ENCODE data around the gene SUMF2.
"Not testable (repeated sequence)": the region's sequence is repeated elsewhere in the genome, so short reads cannot be mapped to it uniquely, and the experiment has no call there.

Gene SUMF2

GRCh38 chr7:56033671-56034432 lies 30.2 kb upstream of the SUMF2 start:
- peak overlapping the region; percentile 7 for H3K27ac ChIP-seq (ENCODE audit: low read depth, low read length)
- H3K9ac ChIP-seq (ENCODE audit: low read length in 5 of 5): peak overlapping the region; percentile 57 to 73 (median 71)
- peaks cover 0 to 24% (median 19%) of the 10 kb centered on the region in 5 donors for H3K4me1 ChIP-seq (ENCODE audit: control insufficient read depth in 5 of 5, insufficient read depth in 5 of 5, low read length in 5 of 5)
- H3K36me3 ChIP-seq (ENCODE audit: control insufficient read depth in 5 of 5, insufficient read depth in 5 of 5, low read length in 5 of 5): peaks cover 0 to 4% (median 0%) of the 10 kb centered on the region in 5 donors
- H3K4me3 ChIP-seq (ENCODE audit: low read depth in 1 of 5, low read length in 5 of 5): peak overlapping the region; percentile 71 to 89 (median 77)
- H3K9me3 ChIP-seq (ENCODE audit: control insufficient read depth in 5 of 5, low read length in 5 of 5): no peaks in the 10 kb centered on the region
- H3K27me3 ChIP-seq (ENCODE audit: control insufficient read depth in 5 of 5, insufficient read depth in 4 of 5, low read length in 5 of 5): no peaks in the 10 kb centered on the region

- Histone ChIP-seq H3K9me3 (ENCODE audit: control insufficient read depth in 5 of 5, low read length in 5 of 5) (no peaks in the 10 kb centered on the region), H3K9ac (ENCODE audit: low read length in 5 of 5) (no peak overlapping the region), H3K27me3 (ENCODE audit: control insufficient read depth in 5 of 5, insufficient read depth in 4 of 5, low read length in 5 of 5) (no peaks in the 10 kb centered on the region), H3K36me3 (ENCODE audit: control insufficient read depth in 5 of 5, insufficient read depth in 5 of 5, low read length in 5 of 5) (peaks cover 0 to 12% (median 0%) of the 10 kb centered on the region in 5 donors), H3K27ac (ENCODE audit: low read depth, low read length) (no peak overlapping the region), H3K4me1 (ENCODE audit: control insufficient read depth in 5 of 5, insufficient read depth in 5 of 5, low read length in 5 of 5) (no peaks in the 10 kb centered on the region), H3K4me3 (ENCODE audit: low read depth in 1 of 5, low read length in 5 of 5) (no peak overlapping the region)
These were observed 23.4 kb upstream of the SUMF2 start for GRCh38 chr7:56040730-56041129.

- not testable (repeated sequence) for H3K27ac ChIP-seq (ENCODE audit: low read depth, low read length); H3K9me3 ChIP-seq (ENCODE audit: control insufficient read depth in 5 of 5, low read length in 5 of 5); H3K27me3 ChIP-seq (ENCODE audit: control insufficient read depth in 5 of 5, insufficient read depth in 4 of 5, low read length in 5 of 5); H3K4me3 ChIP-seq (ENCODE audit: low read depth in 1 of 5, low read length in 5 of 5); H3K9ac ChIP-seq (ENCODE audit: low read length in 5 of 5); H3K36me3 ChIP-seq (ENCODE audit: control insufficient read depth in 5 of 5, insufficient read depth in 5 of 5, low read length in 5 of 5)
- H3K4me1 ChIP-seq (ENCODE audit: control insufficient read depth in 5 of 5, insufficient read depth in 5 of 5, low read length in 5 of 5): peaks cover 0 to 11% (median 8%) of the 10 kb centered on the region in 5 donors
These were observed 18.3 kb upstream of the SUMF2 start for GRCh38 chr7:56045758-56046157.

- Histone ChIP-seq H3K27me3 (ENCODE audit: control insufficient read depth in 5 of 5, insufficient read depth in 4 of 5, low read length in 5 of 5) (no peaks in the 10 kb centered on the region), H3K9me3 (ENCODE audit: control insufficient read depth in 5 of 5, low read length in 5 of 5) (no peaks in the 10 kb centered on the region), H3K9ac (ENCODE audit: low read length in 5 of 5) (peak overlapping the region in 1 of 5 donors; percentile 20), H3K4me3 (ENCODE audit: low read depth in 1 of 5, low read length in 5 of 5) (no peak overlapping the region), H3K36me3 (ENCODE audit: control insufficient read depth in 5 of 5, insufficient read depth in 5 of 5, low read length in 5 of 5) (peaks cover 0 to 3% (median 0%) of the 10 kb centered on the region in 5 donors), H3K4me1 (ENCODE audit: control insufficient read depth in 5 of 5, insufficient read depth in 5 of 5, low read length in 5 of 5) (peaks cover 0 to 16% (median 12%) of the 10 kb centered on the region in 5 donors), H3K27ac (ENCODE audit: low read depth, low read length) (no peak overlapping the region)
These were observed 17.2 kb upstream of the SUMF2 start for GRCh38 chr7:56046721-56047445.

GRCh38 chr7:56047446-56048116 lies 16.5 kb upstream of the SUMF2 start:
- H3K27ac ChIP-seq (ENCODE audit: low read depth, low read length); H3K9ac ChIP-seq (ENCODE audit: low read length in 5 of 5); H3K9me3 ChIP-seq (ENCODE audit: control insufficient read depth in 5 of 5, low read length in 5 of 5); H3K36me3 ChIP-seq (ENCODE audit: control insufficient read depth in 5 of 5, insufficient read depth in 5 of 5, low read length in 5 of 5); H3K4me3 ChIP-seq (ENCODE audit: low read depth in 1 of 5, low read length in 5 of 5); H3K27me3 ChIP-seq (ENCODE audit: control insufficient read depth in 5 of 5, insufficient read depth in 4 of 5, low read length in 5 of 5): not testable (repeated sequence)
- peaks cover 0 to 23% (median 19%) of the 10 kb centered on the region in 5 donors for H3K4me1 ChIP-seq (ENCODE audit: control insufficient read depth in 5 of 5, insufficient read depth in 5 of 5, low read length in 5 of 5)

- Histone ChIP-seq H3K4me3 (ENCODE audit: low read depth in 1 of 5, low read length in 5 of 5) (no peak overlapping the region), H3K27me3 (ENCODE audit: control insufficient read depth in 5 of 5, insufficient read depth in 4 of 5, low read length in 5 of 5) (no peaks in the 10 kb centered on the region), H3K4me1 (ENCODE audit: control insufficient read depth in 5 of 5, insufficient read depth in 5 of 5, low read length in 5 of 5) (peaks cover 0 to 26% (median 22%) of the 10 kb centered on the region in 5 donors), H3K27ac (ENCODE audit: low read depth, low read length) (no peak overlapping the region), H3K9me3 (ENCODE audit: control insufficient read depth in 5 of 5, low read length in 5 of 5) (no peaks in the 10 kb centered on the region), H3K9ac (ENCODE audit: low read length in 5 of 5) (no peak overlapping the region), H3K36me3 (ENCODE audit: control insufficient read depth in 5 of 5, insufficient read depth in 5 of 5, low read length in 5 of 5) (peaks cover 0 to 3% (median 0%) of the 10 kb centered on the region in 5 donors)
These were observed 15.8 kb upstream of the SUMF2 start for GRCh38 chr7:56048245-56048644.

- H3K9me3 ChIP-seq (ENCODE audit: control insufficient read depth in 5 of 5, low read length in 5 of 5); H3K27ac ChIP-seq (ENCODE audit: low read depth, low read length); H3K9ac ChIP-seq (ENCODE audit: low read length in 5 of 5); H3K36me3 ChIP-seq (ENCODE audit: control insufficient read depth in 5 of 5, insufficient read depth in 5 of 5, low read length in 5 of 5); H3K4me3 ChIP-seq (ENCODE audit: low read depth in 1 of 5, low read length in 5 of 5); H3K27me3 ChIP-seq (ENCODE audit: control insufficient read depth in 5 of 5, insufficient read depth in 4 of 5, low read length in 5 of 5): not testable (repeated sequence)
- peaks cover 0 to 26% (median 22%) of the 10 kb centered on the region in 5 donors for H3K4me1 ChIP-seq (ENCODE audit: control insufficient read depth in 5 of 5, insufficient read depth in 5 of 5, low read length in 5 of 5)
These were observed 15.3 kb upstream of the SUMF2 start for GRCh38 chr7:56048763-56049162.

- Histone ChIP-seq H3K4me3 (ENCODE audit: low read depth in 1 of 5, low read length in 5 of 5) (peak overlapping the region; percentile 79 to 99 (median 92)), H3K27me3 (ENCODE audit: control insufficient read depth in 5 of 5, insufficient read depth in 4 of 5, low read length in 5 of 5) (no peaks in the 10 kb centered on the region), H3K27ac (ENCODE audit: low read depth, low read length) (peak overlapping the region; percentile 87), H3K9ac (ENCODE audit: low read length in 5 of 5) (peak overlapping the region; percentile 87 to 98 (median 90)), H3K4me1 (ENCODE audit: control insufficient read depth in 5 of 5, insufficient read depth in 5 of 5, low read length in 5 of 5) (peaks cover 0 to 26% (median 22%) of the 10 kb centered on the region in 5 donors), H3K36me3 (ENCODE audit: control insufficient read depth in 5 of 5, insufficient read depth in 5 of 5, low read length in 5 of 5) (peaks cover 9 to 28% (median 13%) of the 10 kb centered on the region in 5 donors), H3K9me3 (ENCODE audit: control insufficient read depth in 5 of 5, low read length in 5 of 5) (no peaks in the 10 kb centered on the region)
These were observed 13.1 kb upstream of the SUMF2 start for GRCh38 chr7:56051053-56051338.

- Histone ChIP-seq H3K27ac (ENCODE audit: low read depth, low read length) (peak within 1 kb of the TSS; percentile 87), H3K4me1 (ENCODE audit: control insufficient read depth in 5 of 5, insufficient read depth in 5 of 5, low read length in 5 of 5) (peaks cover 0 to 26% (median 22%) of the 10 kb centered on the region in 5 donors), H3K9me3 (ENCODE audit: control insufficient read depth in 5 of 5, low read length in 5 of 5) (no peaks in the 10 kb centered on the region), H3K27me3 (ENCODE audit: control insufficient read depth in 5 of 5, insufficient read depth in 4 of 5, low read length in 5 of 5) (no peaks in the 10 kb centered on the region), H3K4me3 (ENCODE audit: low read depth in 1 of 5, low read length in 5 of 5) (peak within 1 kb of the TSS; percentile 79 to 99 (median 92)), H3K9ac (ENCODE audit: low read length in 5 of 5) (peak within 1 kb of the TSS; percentile 87 to 98 (median 90)), H3K36me3 (ENCODE audit: control insufficient read depth in 5 of 5, insufficient read depth in 5 of 5, low read length in 5 of 5) (peaks cover 14 to 34% (median 16%) of the 10 kb centered on the region in 5 donors)
These were observed 12.5 kb upstream of the SUMF2 start, which contains the start of the genes CCT6A and PSPH for GRCh38 chr7:56051339-56052191. CCT6A (plus strand) TSS chr7:56051765; CDS start chr7:56051849, 84 bp downstream. PSPH (minus strand) TSS chr7:56051444; CDS start chr7:56021212, 30,232 bp downstream.
